SH-SY5Y (cell line): Measurements from ENCODE around the gene CUEDC1.

Experiments used
- GATA2 ChIP-seq: IDR thresholded peaks from 2 replicates; pipeline ENCODE4 v1.6.1; 2011; ENCODE audit warnings: mild to moderate bottlenecking, low read depth, low read length
- GATA3 ChIP-seq: IDR thresholded peaks from 2 replicates; pipeline ENCODE4 v1.6.1; 2011; ENCODE audit warnings: low read depth, mild to moderate bottlenecking, low read length, moderate library complexity

CUEDC1 gene

DNA sequence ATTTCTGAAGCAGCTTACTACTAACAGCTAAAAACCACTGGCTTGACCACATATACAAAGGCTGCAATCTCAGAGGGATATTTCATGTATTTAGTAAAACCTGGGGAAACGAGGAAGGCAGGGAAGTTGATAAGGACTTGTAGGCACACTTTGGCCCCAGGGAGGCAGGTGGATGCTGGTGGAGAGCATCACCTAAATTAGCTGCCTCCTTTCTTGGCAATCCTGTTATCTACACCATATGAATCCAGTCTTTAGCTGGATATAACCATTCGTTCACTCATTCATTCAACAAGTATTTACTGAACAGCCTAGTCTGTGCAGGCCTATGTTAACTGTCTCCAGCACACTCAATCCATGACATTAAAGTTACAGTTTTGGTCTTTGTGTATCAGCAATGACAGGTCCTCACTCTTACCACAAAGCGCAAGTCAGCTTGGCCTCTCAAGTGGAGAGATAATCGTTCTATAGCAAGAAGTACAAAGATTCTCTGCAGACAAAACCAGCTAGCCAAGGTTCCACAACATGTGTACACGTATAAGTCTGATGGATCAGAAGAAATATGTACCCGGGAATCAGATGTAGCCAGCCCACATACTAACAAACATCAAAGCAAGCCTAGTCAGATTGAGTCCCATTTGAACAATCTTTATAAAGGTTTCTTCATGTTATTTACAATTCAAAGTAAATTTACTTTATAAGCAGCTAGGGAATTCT lies 116.2 kb downstream of the CUEDC1 start:
- TF ChIP-seq GATA2: no peak
- TF ChIP-seq GATA3: no peak

DNA sequence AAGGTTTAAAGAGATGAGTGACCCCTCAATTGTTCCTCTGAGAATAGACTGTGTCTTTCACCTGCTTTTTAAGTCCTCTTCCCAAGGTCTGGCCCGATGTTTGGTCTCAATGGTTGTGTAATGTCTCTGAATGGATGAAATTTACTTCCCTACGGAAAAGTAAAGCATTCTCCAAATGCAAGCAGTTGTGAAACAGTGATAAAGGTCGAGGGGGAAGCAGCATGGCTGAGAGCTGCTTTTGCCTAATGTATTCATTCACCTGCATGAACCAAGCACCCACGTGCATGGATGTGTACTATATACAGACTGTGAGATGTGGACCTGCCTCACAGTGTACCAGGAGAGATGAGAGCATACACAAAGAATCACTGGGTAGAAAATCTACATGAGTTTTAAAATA lies 116.8 kb downstream of the CUEDC1 start:
- TF ChIP-seq GATA3 (no peak), GATA2 (no peak)

DNA sequence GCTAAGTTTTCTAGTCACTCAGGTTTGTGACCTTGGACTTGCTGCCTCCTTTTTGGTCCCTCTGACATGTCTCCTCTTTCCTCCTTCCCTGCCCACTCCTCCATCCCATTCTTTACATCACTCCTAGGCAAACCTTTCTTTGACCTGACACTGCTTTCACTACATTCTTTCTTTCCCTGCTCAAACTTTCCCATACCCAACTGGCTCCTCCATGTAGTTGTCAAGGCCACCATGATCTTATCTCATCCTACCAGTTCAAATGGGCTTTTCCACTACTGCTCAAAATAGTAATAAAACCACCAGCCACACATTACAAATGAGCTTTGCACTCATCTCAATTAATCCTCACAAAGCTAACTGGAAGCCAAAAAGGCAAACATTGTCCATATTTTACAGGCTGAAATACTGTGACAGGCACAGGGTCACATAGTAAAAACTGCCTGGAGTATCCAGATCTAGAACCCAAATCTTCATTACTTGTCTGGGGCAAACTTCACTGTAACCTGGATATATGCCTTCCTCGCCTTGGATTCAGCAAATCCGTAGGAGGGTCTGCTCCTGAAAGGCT lies 119.8 kb downstream of the CUEDC1 start:
- TF ChIP-seq GATA2 (no peak), GATA3 (no peak)

DNA sequence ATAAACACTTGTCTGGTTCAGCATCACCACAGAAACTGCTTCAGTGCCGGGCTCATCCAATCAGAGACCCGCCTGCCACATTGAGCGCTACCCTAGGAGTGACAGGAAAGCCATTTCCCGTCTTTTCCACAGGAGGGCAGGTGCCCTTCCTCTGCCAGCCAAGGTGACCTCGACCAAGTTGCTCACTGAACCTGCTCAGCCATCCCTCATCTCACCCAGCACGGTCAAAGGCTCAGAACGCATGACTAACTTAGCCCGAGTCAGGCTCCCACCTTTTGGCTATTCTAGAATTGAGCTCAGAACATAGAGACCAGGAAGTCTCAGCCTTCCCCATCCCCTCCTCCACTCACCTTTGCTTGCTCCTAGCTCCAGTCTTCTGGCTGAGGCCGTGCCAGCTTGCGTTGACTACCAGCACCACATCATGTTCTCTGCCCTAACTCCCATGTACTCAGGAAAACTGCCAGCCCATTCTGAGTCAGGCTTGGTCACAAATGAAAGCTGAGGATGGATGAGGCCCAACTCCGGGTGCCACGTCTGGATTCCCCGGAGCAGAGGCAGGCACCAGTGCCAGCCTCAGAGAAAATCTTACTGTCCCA lies 121.0 kb downstream of the CUEDC1 start:
- TF ChIP-seq GATA2 (no peak), GATA3 (no peak)

DNA sequence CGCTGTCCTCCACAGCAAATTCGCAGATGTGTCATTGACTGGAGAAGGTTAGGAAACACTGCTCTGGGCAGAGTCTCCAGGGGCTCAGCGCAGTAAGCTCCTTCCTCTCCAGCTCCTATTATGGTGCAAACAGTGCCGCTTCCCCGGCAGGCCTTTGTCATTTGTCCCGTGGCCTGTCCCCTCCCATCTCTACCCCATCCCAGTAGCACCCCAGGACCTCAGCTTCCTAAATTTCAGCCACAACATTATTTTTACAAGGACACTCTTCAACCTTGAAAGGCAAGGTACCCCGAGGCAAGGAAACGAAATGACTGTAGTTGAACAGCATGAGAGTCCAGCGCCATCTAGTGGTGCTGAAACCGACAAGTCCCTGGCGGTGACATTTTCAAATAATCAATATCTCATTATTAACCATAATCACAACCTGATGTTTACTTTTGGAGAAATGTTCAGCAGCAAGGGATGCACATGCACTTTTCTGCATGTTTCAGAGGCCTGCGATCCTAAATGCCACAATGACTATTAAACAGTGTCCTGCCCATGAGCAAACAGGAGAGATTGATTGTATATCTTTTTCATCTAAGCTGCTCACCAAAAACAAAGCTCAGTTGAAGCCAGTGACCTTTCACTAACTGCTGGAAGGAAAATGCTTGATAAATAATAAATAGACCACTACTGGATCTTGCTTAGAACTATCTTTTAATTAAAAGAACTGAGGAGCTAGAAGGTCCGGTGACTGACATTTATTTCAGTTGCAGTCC lies 121.9 kb downstream of the CUEDC1 start:
- TF ChIP-seq GATA2: peak; percentile 32; the same call in 1 of the 2 replicates
- no peak for TF ChIP-seq GATA3

DNA sequence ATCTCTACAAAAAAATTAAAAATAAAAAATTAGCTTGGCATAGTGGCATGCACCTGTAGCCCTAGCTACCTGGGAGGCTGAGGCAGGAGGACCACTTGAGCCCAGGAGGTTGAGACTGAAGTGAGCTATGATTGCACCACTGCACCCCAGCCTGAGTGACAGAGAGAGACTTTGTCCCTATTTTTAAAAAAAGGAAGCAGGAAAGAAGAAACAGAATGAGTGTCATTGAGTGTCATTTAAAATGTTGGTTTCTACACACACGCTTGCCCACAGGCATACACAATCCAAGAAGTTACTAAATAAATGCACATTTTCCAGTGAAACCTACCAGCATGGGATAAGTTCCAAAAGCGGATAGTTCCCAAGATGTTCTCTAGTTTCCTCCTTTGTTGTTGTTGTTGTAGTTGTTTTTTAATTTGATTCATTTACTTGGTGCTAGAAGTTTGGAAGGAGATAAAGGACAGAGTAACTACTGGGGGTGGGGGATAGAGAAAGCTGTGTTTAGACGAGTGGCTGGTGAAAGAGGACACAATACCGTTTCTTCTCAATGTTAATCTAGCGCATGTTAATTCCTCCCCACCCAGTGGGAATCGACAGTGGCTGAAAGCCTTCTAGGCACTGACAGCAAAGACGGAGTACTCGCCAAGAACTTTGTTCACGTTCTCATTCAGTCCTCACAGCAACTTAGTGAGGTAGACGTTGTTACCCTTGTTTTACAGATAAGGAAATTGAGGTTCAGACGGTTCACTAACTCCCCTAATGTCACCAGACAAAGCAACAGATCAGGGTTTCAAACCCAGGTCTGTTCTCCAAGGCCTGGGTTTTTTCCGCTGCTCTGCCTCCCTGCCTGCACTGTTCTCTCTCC lies 122.7 kb downstream of the CUEDC1 start:
- TF ChIP-seq GATA3 (no peak), GATA2 (no peak)

DNA sequence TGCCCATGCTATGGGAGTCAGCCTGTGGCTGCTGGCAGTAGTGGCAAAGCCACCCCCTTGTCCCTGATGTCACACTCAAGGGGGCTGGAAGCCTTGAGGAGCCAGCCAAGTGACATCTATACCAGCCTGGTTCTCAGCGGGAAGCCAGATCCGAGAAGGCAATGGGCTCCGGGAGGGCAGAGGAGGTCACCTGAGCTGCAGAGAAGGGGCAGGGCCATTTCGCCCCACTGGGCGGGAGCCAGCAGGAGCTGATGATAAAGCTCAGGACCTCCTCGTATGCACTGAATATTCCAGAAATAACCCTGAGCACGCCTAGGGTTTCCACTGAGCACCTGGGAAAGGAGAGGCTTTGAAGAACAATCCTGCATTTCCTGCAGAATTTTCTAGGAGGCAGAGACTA lies 124.3 kb downstream of the CUEDC1 start:
- TF ChIP-seq GATA3: no peak

DNA sequence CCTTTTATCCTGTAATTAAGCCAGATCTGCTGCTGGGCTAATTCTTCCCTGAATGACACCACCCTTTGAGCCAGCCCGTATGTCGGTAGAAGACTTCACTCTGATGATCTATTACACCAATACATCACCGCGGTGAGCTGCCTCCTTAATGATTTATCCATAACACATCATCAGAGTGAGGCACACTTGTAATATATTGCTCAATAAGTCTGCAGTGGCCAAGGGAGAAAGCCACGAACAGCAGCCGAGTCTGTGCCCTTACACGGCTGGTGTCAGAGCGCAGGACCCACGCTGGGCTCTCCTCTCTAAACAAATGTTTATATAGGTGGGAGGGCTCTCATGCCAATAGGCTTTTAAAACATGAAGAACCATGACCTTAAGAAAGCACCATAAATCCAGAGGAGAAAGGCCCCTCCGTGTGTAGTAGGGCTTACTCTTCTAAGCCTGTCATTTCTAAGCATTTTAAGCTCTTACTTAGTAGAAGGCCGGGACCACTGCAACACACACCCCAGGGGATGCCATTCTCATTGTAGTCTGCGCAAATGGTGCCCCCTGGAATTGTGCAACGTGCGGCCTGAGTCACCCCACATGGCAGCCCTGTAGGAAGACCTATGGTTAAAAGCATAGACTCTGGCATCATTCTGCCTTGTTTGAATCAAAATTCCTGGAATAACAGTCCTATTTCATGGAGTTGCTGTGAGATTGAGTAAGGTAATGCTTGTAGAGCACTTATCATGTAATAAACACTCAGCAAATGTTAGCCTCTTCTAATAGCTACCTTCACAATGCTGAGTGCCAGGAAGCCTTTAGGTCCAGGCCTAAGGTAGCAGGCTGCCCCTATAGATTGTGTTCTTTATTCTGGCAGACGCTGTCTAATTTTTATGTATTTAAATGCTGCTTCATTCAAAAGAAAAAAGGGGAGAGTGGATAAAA lies 131.5 kb downstream of the CUEDC1 start:
- no peak for TF ChIP-seq GATA2

DNA sequence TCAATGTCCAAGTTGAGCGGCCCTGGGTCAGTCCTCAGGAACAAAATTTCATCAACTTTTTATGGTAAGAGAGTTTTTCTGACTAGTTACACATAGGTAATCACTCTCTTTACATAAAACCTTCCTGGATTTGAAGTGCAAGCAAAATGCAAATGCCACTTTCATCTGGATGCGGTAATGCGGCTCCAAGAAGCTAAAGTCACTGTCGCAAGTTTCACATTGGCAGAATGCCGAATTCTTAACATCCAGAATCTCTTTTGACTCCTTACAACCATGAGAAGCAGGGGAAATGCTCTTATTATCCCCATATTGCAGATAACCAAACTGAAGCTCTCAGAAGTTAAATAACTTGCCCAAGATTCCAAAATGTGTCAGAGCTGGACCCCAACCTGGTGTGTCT lies 135.3 kb downstream of the CUEDC1 start:
- TF ChIP-seq GATA3: no peak
- TF ChIP-seq GATA2: no peak

DNA sequence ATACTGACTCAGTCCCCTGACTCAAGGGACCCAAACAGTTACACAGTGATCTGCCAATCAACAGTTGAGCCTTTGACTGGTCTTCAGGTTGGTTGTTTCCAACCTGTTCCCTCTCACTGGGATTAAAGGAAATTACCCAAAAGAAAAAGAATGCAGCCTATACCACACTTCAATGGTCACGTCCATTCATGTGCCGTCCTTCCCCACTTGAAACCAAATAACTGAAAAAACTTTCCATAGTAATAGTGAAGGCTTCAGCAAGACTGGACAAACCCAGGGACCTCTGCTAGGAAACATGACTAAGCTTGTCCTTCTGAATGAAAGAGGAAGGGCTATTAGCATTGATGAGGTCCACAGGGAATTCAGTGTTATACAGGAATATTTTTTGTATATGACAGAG lies 135.9 kb downstream of the CUEDC1 start:
- no peak for TF ChIP-seq GATA2
- no peak for TF ChIP-seq GATA3

DNA sequence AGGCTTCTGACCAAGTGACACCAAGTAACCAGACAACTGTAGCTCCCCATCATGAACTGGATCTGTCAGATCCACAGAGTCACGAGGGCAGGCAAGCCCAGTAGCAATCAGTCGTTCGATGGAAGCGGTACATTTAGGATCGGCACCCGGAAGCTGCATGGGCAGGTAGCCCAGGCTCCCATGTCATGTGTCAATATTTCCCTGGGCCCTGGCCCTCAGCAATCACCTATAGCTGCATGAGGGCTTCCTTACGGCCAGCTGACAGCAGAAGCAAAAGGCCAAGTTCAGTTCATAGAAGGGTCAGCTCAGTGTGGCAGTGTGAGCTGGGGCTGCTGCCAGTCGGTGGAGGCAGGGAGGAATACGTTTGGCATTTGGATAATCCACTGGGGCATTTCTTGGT lies 137.1 kb downstream of the CUEDC1 start:
- TF ChIP-seq GATA3 (no peak), GATA2 (no peak)

DNA sequence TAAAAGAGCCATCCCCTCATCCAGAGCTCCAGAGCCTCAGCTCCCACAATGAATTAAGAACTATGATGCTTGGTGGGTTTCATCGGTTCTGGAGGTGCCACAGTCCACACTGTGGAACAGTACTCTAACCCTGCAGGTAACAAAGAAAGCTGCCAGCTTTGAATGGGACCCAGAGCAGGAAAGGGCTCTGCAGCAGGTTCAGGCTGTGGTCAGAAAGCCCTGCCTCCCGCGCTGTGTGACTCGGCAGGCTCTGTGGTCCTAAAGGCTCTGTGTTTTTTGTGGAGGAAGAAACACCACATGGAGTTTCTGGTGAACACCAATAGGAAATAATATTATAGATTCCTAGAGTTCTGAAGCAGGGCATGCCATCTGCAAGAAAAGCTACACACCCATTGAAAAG lies 137.9 kb downstream of the CUEDC1 start:
- TF ChIP-seq GATA2 (no peak), GATA3 (no peak)

DNA sequence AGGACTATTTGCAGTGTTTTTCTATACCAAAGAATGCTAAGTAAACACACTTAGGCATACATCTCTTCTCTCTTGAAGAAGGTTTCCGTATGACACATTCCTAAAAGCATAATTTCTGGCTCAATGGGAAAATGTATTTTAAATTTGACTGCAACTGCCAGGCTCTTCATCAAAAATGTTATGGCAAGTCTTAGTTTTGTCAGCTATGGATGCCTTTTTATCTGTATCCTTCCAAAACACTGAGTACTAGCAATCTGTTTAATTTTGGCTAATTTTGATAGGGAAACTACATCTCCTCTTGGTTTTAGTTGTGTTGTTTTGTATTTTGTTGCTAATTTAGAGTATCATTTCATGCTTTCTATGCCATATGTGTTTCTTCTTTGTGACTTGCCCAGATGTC lies 140.8 kb downstream of the CUEDC1 start:
- TF ChIP-seq GATA3 (no peak), GATA2 (no peak)
